Left lobe of liver (tissue), 2 donors: Measurements from ENCODE around the gene CAMKK2. TPM values are rescaled to one million over a fixed set of nuclear protein-coding genes. Genes with fewer than 3 reads are reported as not detected.
"Not testable (repeated sequence)": the region's sequence is repeated elsewhere in the genome, so short reads cannot be mapped to it uniquely, and the experiment has no call there.

Experiments
- ATAC-seq: fragments of 200-7000 bp; cut with Tn5 transposase; one replicate; pipeline ENCODE4 v1.9.1; 2020; ENCODE audit warnings: mild to moderate bottlenecking, moderate library complexity
- DNase-seq: peaks from one replicate; pipeline ENCODE4 v3.0.0-alpha.2; 2020; ENCODE audit warnings: low spot score
- total RNA-seq: library from RNA; stranded (reverse); gene quantifications from one replicate; pipeline ENCODE4 v1.2.1, GENCODE V29; 2021
- donor health status: DM: no; HTN: no; CAD: no; lungs with moderate emphysema.
- donor health status: DM: no; HTN: yes; CAD: no.

CAMKK2 gene
- total RNA-seq, 1 donor from 2014 or later: 28.8 TPM

DNA sequence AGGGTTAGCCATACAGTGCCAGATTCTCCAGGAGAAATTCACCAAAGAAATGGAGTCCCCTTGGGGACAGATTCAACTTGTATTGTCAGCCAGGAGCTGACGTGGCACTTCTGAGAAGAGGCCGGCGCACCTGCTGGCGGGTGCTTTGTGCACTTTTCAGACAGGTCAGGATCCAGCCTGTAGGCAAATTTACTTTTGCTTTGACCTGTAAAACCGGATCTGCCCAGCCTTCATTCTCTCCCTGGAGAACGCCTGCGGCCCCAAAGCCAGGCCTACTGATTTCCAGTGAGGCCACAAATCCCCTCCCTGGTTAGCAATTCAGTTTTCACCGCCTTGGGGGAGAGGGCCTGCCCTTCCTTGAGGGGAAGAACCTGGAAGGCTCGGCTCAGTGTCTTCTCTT lies 69.2 kb downstream of the CAMKK2 start:
- DNase-seq (peak; percentile 83), ATAC-seq (peak; percentile 83)

GRCh38 chr12:121226871-121227270 lies 69.6 kb downstream of the CAMKK2 start:
- not testable (repeated sequence) for DNase-seq
- peak; percentile 35 for ATAC-seq

DNA sequence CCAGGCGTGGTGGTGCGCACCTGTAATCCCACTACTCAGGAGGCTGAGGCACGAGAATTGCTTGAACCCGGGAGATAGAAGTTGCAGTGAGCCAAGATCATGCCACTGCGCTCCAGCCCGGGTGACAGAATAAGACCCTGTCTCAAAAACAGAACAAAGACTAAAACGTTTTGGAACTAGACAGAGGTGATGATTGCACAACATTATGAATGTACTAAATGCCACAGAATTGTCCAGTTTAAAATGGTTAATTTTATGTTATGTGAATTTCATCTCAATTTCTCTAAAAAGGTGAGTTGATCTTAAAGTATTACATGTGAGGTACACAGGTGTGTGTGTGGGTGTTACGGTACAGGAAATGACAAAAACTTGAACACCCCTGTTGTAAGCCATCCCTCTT lies 70.1 kb downstream of the CAMKK2 start:
- DNase-seq: no peak

DNA sequence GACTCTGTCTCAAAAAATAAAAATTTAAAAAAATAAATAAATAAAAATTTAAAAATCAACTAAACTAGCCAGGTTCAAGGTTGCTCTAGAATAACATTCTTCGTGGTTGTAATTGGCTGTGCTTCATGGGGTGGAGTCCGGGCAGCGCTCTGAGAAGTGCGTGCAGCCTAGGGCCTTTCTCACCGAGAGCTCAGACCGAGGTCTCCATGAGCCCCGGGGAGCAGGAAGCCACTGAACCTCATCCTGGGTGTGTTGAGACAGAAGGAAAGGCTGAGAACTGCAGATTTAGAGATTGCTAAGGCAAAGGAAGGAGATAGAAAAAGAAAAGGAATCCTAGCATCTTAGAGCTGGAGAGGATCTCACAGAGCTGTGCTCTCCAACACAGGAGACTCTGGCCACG lies 71.9 kb downstream of the CAMKK2 start:
- ATAC-seq: no peak
- DNase-seq: no peak

More for the DNA sequence above, 70.1 kb downstream of the CAMKK2 start:
- no peak for ATAC-seq

GRCh38 chr12:121223292-121224285 lies 72.9 kb downstream of the CAMKK2 start:
- DNase-seq: no peak
- ATAC-seq: peak; percentile 74

DNA sequence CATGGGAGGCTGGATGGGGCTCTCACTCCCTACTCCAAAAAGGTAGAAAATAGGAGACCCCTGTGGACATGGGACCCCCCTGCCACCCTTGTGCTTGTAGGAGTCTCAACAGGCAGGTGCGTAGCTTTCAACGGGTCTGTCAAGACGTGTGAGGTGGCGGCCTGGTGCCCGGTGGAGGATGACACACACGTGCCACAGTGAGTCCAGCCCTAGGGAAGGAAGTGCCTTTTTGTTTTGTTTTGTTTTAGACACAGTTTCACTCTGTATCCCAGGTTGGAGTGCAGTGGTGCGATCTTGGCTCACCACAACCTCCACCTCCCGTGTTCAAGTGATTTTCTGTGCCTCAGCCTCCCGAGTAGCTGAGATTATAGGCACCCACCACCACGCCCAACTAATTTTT lies 73.7 kb downstream of the CAMKK2 start:
- ATAC-seq (no peak), DNase-seq (no peak)

DNA sequence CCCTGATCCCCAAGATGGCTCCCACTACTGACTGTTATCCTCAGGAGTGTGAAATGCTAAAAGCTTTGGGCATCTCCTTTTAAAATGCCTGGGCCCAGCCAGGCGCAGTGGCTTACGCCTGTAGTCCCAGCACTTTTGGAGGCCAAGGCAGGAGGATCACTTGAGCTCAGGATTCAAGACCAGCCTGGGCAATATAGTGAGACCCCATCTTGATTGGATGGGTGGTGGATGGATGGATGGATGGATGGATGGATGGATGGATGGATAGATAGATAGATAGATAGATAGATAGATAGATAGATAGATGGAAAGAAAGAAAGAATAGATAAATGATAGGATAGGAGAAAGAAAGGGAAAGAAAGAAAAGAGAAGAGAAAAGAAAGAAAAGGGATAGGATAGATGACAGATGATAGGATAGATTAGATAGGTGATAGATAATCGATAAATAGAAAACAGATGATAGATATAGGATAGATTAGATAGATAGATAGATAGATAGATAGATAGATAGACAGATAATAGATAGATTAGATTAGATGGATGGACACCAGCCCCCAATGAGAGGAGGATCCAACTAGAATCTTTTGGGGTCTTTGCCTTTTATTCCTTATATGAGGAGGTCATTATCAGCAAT lies 77.0 kb downstream of the CAMKK2 start:
- no peak for ATAC-seq
- no peak for DNase-seq

DNA sequence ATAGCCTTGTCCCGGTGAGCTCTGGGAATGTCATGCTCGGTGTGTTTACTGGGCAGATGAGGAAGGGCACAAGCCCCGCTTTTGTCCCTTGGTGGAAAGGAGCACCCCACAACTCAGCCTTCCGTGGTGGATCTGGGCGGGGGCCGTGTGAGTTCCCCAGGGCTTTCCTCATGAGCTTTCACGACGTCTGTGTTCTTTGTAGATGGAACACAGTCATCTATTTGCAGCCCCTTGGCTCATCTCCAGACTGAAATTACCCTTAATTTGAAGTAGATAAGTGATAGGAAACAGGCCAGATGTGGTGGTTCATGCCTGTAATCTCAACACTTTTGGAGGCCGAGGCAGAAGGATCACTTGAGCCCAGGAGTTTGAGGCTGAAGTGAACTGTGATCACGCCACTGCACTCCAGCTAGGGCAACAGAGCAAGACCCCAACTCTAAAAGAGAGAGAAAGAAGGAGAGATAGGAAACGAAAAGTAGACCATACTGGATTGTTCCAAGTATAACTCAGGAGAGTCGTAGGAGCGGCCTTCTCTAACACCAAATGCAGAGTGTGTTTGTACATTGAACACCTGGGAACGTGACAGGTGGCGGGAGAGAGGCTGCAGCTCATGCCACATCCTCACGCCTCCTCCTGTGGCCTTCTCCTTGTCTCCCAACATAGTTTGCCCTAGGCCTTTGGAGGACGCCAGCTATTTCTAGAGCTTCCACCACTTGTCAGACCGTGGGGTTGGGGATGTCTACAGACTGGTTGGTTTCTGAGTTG lies 77.7 kb downstream of the CAMKK2 start:
- ATAC-seq: no peak
- DNase-seq: no peak

GRCh38 chr12:121217761-121218160 lies 78.7 kb downstream of the CAMKK2 start:
- DNase-seq: no peak
- ATAC-seq: peak; percentile 71

DNA sequence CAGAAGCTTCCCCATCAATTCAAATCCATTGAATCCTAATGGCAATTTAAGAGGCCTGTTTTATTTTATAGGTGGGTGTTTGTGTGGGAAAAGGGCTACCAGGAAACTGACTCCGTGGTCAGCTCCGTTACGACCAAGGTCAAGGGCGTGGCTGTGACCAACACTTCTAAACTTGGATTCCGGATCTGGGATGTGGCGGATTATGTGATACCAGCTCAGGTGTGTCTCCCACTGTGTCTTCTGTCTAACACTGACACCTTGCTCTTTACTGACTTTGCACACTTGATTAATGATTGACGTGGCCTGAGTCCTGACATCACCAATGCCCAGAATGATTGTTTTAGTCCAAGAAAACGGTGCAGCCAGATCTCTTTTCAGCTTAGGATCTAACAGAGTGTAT lies 79.4 kb downstream of the CAMKK2 start:
- DNase-seq: no peak
- ATAC-seq: peak; percentile 75

GRCh38 chr12:121216102-121216501 lies 80.4 kb downstream of the CAMKK2 start:
- no peak for DNase-seq

GRCh38 chr12:121214855-121215745 lies 81.4 kb downstream of the CAMKK2 start:
- peak; percentile 67 for ATAC-seq
- DNase-seq: no peak

More at GRCh38 chr12:121216102-121216501, 80.4 kb downstream of the CAMKK2 start:
- ATAC-seq: no peak

- no peak for ATAC-seq
- no peak for DNase-seq
Measured at GRCh38 chr12:121214166-121214777, 82.2 kb downstream of the CAMKK2 start.

- ATAC-seq (no peak), DNase-seq (no peak)
Measured at GRCh38 chr12:121212875-121213274, 83.6 kb downstream of the CAMKK2 start.

DNA sequence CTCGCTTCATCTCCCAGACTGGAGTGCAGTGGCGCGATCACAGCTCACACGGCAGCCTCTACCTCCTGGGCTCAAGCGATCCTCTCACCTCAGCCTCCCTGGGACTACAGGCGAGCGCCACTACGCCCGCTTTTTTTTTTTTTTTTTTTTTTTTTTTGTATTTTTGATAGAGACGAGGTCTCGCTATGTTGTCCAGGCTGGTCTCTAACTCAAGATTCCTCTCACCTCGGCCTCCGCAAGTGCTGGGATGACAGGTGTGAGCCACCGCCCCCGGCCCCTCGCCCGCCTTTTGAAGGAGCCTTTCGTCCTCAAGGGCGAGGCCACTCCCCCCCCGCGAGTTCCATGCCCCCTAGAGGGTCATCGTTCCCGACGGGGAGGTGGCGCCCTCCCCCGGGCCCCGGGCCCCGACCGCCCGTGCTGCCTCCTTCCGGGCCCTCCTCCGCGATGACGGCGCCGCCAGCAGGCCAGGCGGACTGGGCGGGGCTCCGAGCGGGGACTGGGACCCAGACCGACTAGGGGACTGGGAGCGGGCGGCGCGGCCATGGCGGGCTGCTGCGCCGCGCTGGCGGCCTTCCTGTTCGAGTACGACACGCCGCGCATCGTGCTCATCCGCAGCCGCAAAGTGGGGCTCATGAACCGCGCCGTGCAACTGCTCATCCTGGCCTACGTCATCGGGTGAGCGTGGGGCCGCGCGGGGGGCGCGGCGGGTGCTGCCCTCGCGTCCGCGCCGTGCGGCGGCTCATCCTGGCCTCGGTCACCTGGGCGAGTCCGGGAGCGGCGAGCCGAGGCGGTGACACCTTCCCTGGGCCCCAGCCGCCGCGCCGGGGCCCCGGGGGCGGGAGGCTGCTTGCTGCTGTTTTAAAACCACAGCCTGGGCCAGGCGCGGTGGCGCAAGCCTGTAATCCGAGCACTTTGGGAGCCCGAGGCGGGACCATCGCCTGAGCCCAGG lies 86.6 kb downstream of the CAMKK2 start, which contains the start of gene P2RX4:
Gene P2RX4, plus strand, starts transcription at position 506 of the 949 bp plus-strand sequence. Its CDS starts 36 bp downstream, at position 542.
- ATAC-seq (peak; percentile 88), DNase-seq (peak; percentile 81)

DNA sequence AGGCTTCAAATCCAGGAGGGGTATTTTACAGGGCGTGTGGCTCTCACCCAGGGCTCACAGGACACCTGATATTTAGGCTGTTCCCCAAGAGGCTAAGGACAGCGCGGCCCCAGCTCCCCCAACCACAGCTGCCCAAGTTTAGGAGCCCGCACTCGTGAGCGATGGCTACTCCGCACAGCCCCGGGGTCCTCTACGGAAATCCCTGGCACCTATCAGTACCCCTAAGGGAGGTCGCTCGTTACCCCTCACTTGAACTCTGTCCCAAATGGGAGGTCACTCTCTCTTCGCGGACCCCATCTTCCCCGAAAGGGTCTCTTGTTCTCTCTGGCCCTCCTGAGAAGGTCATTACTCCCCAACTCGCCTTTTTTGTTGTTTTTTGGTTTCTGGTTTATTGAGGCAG lies 87.3 kb downstream of the CAMKK2 start:
- DNase-seq: no peak
- no peak for ATAC-seq

- DNase-seq: not testable (repeated sequence)
Measured at GRCh38 chr12:121208571-121208970, 87.9 kb downstream of the CAMKK2 start.

GRCh38 chr12:121205491-121205890 lies 91.0 kb downstream of the CAMKK2 start:
- ATAC-seq: no peak
- DNase-seq: no peak

More at GRCh38 chr12:121208571-121208970, 87.9 kb downstream of the CAMKK2 start:
- ATAC-seq: not testable (repeated sequence)
